ENCODE results near the gene OR6S1. TPM values are rescaled to one million over a fixed set of nuclear protein-coding genes. Genes with fewer than 3 reads are reported as not detected.

The OR6S1 gene
- total and polyA plus RNA-seq, 2 experiments from 2014 or later, result not detected

DNA sequence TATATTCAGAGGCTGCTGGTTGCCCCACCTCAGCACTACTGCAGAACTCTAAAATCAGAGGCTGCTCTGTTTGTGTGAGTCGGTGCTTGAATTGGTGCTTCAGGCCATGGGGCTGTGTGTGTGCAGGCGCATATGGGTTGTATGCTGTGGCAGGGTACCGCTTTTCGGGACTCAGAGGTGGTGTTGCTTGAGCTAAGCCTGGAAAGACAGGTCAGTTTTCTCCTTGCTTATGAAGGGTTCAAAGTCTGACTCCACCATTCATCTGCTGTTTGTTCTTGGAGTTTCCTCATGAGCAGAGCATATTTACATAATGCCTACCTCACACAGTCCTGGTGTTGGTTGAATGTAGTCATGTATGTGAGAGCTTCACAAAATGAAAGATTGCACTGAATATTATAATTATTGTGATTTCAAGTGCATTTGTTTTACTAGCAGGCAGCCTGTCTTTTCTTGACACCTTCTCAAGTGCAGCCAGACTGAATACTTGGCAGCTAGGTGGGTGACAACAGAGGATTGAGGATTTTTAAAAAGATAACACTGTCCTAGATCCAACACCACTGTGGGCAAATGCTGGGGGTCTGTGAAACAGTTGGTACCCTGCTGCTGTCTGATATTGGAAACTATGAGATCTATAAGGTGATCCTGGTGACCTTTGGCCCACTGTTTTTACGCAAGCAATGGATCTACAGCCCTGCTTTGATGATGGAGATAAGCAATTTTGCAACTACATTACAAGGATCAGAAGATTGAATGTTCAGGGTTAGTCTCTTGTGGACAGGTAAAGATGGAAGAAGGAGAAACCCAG lies 46.1 kb upstream of the OR6S1 start:
- Histone ChIP-seq H3K4me3 (no peak overlapping the region), H3F3A (replicated peaks; ENCODE audit: low read depth) (peaks cover 3% of the 10 kb centered on the region; the same call in 1 of the 2 replicates), H3K9me2 (ENCODE audit: insufficient read depth) (no peaks in the 10 kb centered on the region), H4K20me1 (replicated peaks; ENCODE audit: insufficient read depth) (no peaks in the 10 kb centered on the region), H3K36me3 (ENCODE audit: insufficient read depth) (no peaks in the 10 kb centered on the region), H3K27me3 (ENCODE audit: insufficient read depth) (no peaks in the 10 kb centered on the region), H3K4me2 (no peak overlapping the region), H3K27ac (ENCODE audit: low read depth) (no peak overlapping the region), H3K79me2 (replicated peaks; ENCODE audit: insufficient read depth) (no peaks in the 10 kb centered on the region), H2AFZ (no peak overlapping the region), H3K4me1 (ENCODE audit: insufficient read depth) (no peaks in the 10 kb centered on the region; the same call in 1 of the 2 replicates)
- no peak for DNase-seq (ENCODE audit: low spot score)
- Mint-ChIP-seq H3K4me3 (no peak overlapping the region), H3K4me1 (peaks cover 19% of the 10 kb centered on the region), H3K36me3 (ENCODE audit: low read depth) (peaks cover 13% of the 10 kb centered on the region), H3K9me3 (no peaks in the 10 kb centered on the region; the same call in 2 of the 3 replicates), H3K27me3 (ENCODE audit: insufficient read depth, low read depth, poor library complexity) (peaks cover 3% of the 10 kb centered on the region), H3K27ac (no peak overlapping the region)
- no peak for ATAC-seq
- TF ChIP-seq STAT1 (IDR thresholded peaks at IDR 0.05; ENCODE audit: unreplicated experiment), result no peak
- TF ChIP-seq, protein P1, sequence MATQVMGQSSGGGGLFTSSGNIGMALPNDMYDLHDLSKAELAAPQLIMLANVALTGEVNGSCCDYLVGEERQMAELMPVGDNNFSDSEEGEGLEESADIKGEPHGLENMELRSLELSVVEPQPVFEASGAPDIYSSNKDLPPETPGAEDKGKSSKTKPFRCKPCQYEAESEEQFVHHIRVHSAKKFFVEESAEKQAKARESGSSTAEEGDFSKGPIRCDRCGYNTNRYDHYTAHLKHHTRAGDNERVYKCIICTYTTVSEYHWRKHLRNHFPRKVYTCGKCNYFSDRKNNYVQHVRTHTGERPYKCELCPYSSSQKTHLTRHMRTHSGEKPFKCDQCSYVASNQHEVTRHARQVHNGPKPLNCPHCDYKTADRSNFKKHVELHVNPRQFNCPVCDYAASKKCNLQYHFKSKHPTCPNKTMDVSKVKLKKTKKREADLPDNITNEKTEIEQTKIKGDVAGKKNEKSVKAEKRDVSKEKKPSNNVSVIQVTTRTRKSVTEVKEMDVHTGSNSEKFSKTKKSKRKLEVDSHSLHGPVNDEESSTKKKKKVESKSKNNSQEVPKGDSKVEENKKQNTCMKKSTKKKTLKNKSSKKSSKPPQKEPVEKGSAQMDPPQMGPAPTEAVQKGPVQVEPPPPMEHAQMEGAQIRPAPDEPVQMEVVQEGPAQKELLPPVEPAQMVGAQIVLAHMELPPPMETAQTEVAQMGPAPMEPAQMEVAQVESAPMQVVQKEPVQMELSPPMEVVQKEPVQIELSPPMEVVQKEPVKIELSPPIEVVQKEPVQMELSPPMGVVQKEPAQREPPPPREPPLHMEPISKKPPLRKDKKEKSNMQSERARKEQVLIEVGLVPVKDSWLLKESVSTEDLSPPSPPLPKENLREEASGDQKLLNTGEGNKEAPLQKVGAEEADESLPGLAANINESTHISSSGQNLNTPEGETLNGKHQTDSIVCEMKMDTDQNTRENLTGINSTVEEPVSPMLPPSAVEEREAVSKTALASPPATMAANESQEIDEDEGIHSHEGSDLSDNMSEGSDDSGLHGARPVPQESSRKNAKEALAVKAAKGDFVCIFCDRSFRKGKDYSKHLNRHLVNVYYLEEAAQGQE (IDR thresholded peaks at IDR 0.05; ENCODE audit: unreplicated experiment), result no peak

DNA sequence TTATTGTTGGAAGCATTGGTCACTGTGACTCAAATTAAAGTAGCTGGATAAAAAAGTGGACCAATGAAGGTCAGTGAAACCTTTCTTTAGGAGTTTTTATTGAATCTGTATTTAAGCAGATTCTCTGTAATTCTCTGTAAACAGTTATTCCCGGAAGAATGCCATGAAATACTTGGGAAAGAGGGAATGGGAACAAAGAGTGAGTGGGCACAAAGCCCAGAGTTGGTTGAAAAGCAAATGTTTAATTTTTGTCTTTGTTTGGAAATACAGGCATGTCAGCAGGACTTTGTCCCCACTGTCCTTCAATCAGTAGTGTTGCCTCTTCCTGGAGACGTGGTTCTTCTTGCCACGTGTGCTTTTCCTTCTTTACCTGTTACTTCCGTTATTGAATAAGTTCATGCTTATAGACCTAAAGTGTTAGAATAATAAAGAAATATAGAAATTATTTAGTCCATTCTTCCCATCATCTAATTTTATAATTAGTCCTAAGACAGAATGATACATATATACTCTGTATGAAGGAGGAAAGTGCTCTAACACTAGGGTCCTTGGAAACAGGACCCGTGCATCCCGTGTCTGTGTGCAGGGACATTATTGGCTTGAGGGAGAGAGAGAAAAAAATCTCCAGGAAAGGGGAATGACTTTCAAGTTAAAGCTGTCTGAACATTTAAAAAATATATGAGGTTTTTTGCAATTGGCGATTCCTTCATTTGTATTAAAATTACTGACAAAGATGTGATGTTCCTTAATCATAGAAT lies 45.1 kb upstream of the OR6S1 start:
- Histone ChIP-seq H3K27me3 (ENCODE audit: insufficient read depth) (no peaks in the 10 kb centered on the region), H3K27ac (ENCODE audit: low read depth) (no peak overlapping the region), H3K9me2 (ENCODE audit: insufficient read depth) (no peaks in the 10 kb centered on the region), H3K4me3 (no peak overlapping the region), H3K4me1 (ENCODE audit: insufficient read depth) (no peaks in the 10 kb centered on the region; the same call in 1 of the 2 replicates), H3K36me3 (ENCODE audit: insufficient read depth) (no peaks in the 10 kb centered on the region), H3F3A (replicated peaks; ENCODE audit: low read depth) (peaks cover 3% of the 10 kb centered on the region; the same call in 1 of the 2 replicates), H3K4me2 (no peak overlapping the region), H4K20me1 (replicated peaks; ENCODE audit: insufficient read depth) (no peaks in the 10 kb centered on the region), H3K79me2 (replicated peaks; ENCODE audit: insufficient read depth) (no peaks in the 10 kb centered on the region), H2AFZ (no peak overlapping the region)
- peaks cover 19% of the 10 kb centered on the region for H3K4me1 Mint-ChIP-seq
- no peak overlapping the region for H3K27ac Mint-ChIP-seq
- DNase-seq (ENCODE audit: low spot score), result no peak
- no peak for ATAC-seq
- peaks cover 5% of the 10 kb centered on the region for H3K27me3 Mint-ChIP-seq (ENCODE audit: insufficient read depth, low read depth, poor library complexity)
- H3K9me3 Mint-ChIP-seq, result no peaks in the 10 kb centered on the region; the same call in 2 of the 3 replicates
- no peak overlapping the region; the same call in 2 of the 3 replicates for H3K4me3 Mint-ChIP-seq
- peaks cover 10% of the 10 kb centered on the region for H3K36me3 Mint-ChIP-seq (ENCODE audit: low read depth)
- no peak for TF ChIP-seq STAT1 (IDR thresholded peaks at IDR 0.05; ENCODE audit: unreplicated experiment)
- TF ChIP-seq EZH2phosphoT487 (IDR thresholded peaks at IDR 0.05; ENCODE audit: unreplicated experiment), result no peak
- TF ChIP-seq JUNB (IDR thresholded peaks at IDR 0.05; ENCODE audit: unreplicated experiment), result no peak
- TF ChIP-seq, protein P2, sequence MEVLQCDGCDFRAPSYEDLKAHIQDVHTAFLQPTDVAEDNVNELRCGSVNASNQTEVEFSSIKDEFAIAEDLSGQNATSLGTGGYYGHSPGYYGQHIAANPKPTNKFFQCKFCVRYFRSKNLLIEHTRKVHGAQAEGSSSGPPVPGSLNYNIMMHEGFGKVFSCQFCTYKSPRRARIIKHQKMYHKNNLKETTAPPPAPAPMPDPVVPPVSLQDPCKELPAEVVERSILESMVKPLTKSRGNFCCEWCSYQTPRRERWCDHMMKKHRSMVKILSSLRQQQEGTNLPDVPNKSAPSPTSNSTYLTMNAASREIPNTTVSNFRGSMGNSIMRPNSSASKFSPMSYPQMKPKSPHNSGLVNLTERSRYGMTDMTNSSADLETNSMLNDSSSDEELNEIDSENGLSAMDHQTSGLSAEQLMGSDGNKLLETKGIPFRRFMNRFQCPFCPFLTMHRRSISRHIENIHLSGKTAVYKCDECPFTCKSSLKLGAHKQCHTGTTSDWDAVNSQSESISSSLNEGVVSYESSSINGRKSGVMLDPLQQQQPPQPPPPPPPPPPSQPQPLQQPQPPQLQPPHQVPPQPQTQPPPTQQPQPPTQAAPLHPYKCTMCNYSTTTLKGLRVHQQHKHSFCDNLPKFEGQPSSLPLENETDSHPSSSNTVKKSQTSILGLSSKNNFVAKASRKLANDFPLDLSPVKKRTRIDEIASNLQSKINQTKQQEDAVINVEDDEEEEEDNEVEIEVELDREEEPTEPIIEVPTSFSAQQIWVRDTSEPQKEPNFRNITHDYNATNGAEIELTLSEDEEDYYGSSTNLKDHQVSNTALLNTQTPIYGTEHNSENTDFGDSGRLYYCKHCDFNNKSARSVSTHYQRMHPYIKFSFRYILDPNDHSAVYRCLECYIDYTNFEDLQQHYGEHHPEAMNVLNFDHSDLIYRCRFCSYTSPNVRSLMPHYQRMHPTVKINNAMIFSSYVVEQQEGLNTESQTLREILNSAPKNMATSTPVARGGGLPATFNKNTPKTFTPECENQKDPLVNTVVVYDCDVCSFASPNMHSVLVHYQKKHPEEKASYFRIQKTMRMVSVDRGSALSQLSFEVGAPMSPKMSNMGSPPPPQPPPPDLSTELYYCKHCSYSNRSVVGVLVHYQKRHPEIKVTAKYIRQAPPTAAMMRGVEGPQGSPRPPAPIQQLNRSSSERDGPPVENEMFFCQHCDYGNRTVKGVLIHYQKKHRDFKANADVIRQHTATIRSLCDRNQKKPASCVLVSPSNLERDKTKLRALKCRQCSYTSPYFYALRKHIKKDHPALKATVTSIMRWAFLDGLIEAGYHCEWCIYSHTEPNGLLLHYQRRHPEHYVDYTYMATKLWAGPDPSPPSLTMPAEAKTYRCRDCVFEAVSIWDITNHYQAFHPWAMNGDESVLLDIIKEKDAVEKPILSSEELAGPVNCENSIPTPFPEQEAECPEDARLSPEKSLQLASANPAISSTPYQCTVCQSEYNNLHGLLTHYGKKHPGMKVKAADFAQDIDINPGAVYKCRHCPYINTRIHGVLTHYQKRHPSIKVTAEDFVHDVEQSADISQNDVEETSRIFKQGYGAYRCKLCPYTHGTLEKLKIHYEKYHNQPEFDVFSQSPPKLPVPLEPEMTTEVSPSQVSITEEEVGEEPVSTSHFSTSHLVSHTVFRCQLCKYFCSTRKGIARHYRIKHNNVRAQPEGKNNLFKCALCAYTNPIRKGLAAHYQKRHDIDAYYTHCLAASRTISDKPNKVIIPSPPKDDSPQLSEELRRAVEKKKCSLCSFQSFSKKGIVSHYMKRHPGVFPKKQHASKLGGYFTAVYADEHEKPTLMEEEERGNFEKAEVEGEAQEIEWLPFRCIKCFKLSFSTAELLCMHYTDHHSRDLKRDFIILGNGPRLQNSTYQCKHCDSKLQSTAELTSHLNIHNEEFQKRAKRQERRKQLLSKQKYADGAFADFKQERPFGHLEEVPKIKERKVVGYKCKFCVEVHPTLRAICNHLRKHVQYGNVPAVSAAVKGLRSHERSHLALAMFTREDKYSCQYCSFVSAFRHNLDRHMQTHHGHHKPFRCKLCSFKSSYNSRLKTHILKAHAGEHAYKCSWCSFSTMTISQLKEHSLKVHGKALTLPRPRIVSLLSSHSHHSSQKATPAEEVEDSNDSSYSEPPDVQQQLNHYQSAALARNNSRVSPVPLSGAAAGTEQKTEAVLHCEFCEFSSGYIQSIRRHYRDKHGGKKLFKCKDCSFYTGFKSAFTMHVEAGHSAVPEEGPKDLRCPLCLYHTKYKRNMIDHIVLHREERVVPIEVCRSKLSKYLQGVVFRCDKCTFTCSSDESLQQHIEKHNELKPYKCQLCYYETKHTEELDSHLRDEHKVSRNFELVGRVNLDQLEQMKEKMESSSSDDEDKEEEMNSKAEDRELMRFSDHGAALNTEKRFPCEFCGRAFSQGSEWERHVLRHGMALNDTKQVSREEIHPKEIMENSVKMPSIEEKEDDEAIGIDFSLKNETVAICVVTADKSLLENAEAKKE (CRISPR knock-in tag; IDR thresholded peaks at IDR 0.05), result no peak
- no peak for TF ChIP-seq CREB1 (CRISPR knock-in tag; IDR thresholded peaks at IDR 0.05; ENCODE audit: low read depth)
- TF ChIP-seq CTCF (conservative IDR thresholded peaks at IDR 0.05; ENCODE audit: low read depth in 2 of 2), result no peak
